Activated CD8-positive, alpha-beta T cell treated with anti-CD3 and anti-CD28 coated beads for 36 hours (primary cell): ENCODE data around the gene PIM1. TPM values are rescaled to one million over a fixed set of nuclear protein-coding genes. Genes with fewer than 3 reads are reported as not detected.

Experiments used
- ATAC-seq: fragments of 200-7000 bp; cut with Tn5 transposase; one replicate; pipeline ENCODE4 v1.10.0; 2021; ENCODE audit warnings: mild to moderate bottlenecking, moderate library complexity
- CTCF ChIA-PET: fragments of 350-600 bp; sonication (Branson Sonifier 250); formaldehyde crosslinking; loops from one replicate; lab custom pipeline; 2021; ENCODE audit warnings: antibody characterized with exemption; lab: Charles Lee
- POLR2A ChIA-PET: fragments of 350-600 bp; sonication (Branson Sonifier 250); formaldehyde crosslinking; loops from one replicate; lab custom pipeline; 2021; ENCODE audit warnings: antibody characterized with exemption; lab: Charles Lee
- DNase-seq: peaks from one replicate; pipeline ENCODE4 v3.0.0-alpha.2; 2020
- H3K27ac Mint-ChIP-seq: one replicate; pipeline ENCODE4 v1.8.0; 2021; ENCODE audit warnings: mild to moderate bottlenecking, mixed read lengths
- H3K27me3 Mint-ChIP-seq: one replicate; pipeline ENCODE4 v1.8.0; 2021; ENCODE audit warnings: mixed read lengths
- H3K36me3 Mint-ChIP-seq: one replicate; pipeline ENCODE4 v1.8.0; 2021; ENCODE audit warnings: low read depth, mixed read lengths
- H3K4me1 Mint-ChIP-seq: one replicate; pipeline ENCODE4 v1.8.0; 2021; ENCODE audit warnings: low read depth, mixed read lengths
- H3K4me3 Mint-ChIP-seq: one replicate; pipeline ENCODE4 v1.8.0; 2021; ENCODE audit warnings: mild to moderate bottlenecking, moderate library complexity, mixed read lengths
- H3K9me3 Mint-ChIP-seq: one replicate; pipeline ENCODE4 v1.8.0; 2021; ENCODE audit warnings: mixed read lengths
- intact Hi-C: fragments of 100-400 bp; cut with micrococcal nuclease; formaldehyde crosslinking; loops from one replicate; pipeline ENCODE4 v1.10.0; 2022
- total RNA-seq, 2 experiments: library from RNA; stranded (reverse); gene quantifications; one replicate each; pipeline ENCODE4 v1.2.3, GENCODE V29; 2021
- TF ChIP-seq, protein P1 (sequence below): fragments of 200-600 bp; IDR thresholded peaks from one replicate; pipeline ENCODE4 v1.8.0; 2022; ENCODE audit warnings: antibody characterized with exemption, mild to moderate bottlenecking

The PIM1 gene
- total RNA-seq, 2 experiments from 2014 or later, result 293 to 305 TPM

DNA sequence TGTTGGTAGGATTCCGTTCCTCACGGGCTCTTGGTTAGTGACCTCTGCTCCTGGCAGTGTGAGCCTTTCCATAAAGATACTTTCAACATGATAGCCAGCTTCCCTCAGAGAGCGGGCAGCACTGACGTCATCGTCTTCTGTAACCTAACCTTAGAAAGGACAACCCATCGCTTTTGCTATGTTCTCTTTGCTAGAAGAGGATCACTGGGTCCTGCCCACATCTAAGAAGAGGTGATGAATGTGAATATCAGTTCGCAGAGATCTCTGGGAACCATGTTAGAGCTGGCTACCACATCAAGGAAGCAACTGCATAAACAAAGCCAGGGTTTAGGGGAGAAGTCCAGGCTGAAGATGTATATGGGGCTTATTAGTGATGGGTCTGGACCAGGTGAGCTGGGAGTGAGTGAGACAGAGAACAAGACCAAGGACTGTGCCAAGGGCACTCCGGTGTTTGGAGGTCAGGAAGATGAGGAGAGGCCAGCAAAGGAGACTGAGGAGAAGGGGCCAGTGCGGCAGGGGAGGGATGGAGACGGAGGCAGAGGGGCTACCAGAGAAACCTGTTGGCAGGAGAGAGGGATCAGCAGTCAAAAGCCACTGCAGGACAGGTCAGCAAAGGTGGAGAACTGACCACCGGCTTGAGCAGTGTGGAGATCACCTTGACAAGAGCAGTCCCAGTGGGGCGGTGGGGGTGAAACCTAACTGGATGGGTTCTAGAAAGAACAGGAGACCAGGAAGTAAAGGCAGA lies 39.7 kb downstream of the PIM1 start:
- Mint-ChIP-seq H3K27ac (peak overlapping the region; percentile 89), H3K36me3 (no peaks in the 10 kb centered on the region), H3K4me3 (peak overlapping the region; percentile 11), H3K4me1 (peaks cover 53% of the 10 kb centered on the region), H3K9me3 (no peaks in the 10 kb centered on the region), H3K27me3 (no peaks in the 10 kb centered on the region)
- TF ChIP-seq, protein P1, sequence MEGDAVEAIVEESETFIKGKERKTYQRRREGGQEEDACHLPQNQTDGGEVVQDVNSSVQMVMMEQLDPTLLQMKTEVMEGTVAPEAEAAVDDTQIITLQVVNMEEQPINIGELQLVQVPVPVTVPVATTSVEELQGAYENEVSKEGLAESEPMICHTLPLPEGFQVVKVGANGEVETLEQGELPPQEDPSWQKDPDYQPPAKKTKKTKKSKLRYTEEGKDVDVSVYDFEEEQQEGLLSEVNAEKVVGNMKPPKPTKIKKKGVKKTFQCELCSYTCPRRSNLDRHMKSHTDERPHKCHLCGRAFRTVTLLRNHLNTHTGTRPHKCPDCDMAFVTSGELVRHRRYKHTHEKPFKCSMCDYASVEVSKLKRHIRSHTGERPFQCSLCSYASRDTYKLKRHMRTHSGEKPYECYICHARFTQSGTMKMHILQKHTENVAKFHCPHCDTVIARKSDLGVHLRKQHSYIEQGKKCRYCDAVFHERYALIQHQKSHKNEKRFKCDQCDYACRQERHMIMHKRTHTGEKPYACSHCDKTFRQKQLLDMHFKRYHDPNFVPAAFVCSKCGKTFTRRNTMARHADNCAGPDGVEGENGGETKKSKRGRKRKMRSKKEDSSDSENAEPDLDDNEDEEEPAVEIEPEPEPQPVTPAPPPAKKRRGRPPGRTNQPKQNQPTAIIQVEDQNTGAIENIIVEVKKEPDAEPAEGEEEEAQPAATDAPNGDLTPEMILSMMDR, result no peak
- ChIA-PET CTCF (interaction anchor here (0.7 to 23.4 kb wide), 46 partner anchors 8 to 451 kb away, joined by 3 to 784 read pairs (median 5); partner anchors contain the start of genes C6orf89, MTCH1, PIM1 and PPIL1), POLR2A (interaction anchor here (0.6 to 11.8 kb wide), 17 partner anchors 11 to 191 kb away, joined by 3 to 222 read pairs (median 4); partner anchors contain the start of gene PIM1)
- intact Hi-C loops, result loop anchor here (1.0 to 10.0 kb wide), 5 partner anchors 37 to 445 kb away; partner anchors contain the start of gene C6orf89
- peak; percentile 85 for DNase-seq
- ATAC-seq, result peak; percentile 61

DNA sequence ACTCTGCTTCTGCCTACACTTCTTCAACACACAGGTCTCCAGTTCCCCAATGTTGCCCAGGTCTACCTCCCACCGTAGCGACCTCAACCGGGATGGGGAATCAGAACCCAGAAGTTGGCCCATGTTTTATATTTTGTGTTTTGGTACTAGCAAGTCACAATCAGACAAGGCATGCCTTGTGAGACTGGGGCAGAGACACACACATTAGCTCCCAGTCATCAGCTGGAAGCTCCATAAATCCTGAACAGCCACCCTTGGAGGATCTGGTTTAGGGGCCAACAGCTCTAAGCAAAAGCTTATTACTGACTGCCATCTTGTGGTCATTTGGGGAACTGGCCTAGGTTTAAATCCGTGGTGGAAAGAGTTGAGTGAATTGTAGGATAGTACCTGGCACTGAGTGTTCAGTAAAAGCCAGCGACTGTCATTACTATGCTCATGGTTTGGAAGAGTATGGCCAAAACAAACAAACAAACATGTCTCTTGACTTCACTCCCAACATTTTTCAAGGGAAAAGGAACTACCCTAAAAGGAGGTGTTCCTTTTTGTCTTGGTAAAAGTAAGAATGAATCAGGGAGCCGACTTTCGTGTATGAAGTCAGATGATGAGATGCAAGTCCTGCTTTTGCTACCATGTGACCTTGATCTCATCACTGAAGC lies 40.5 kb downstream of the PIM1 start:
- H3K27me3 Mint-ChIP-seq, result no peaks in the 10 kb centered on the region
- H3K9me3 Mint-ChIP-seq, result no peaks in the 10 kb centered on the region
- CTCF ChIA-PET, result interaction anchor here (0.7 to 23.4 kb wide), 37 partner anchors 9 to 444 kb away, joined by 3 to 784 read pairs (median 6); partner anchors contain the start of genes C6orf89, MTCH1, PIM1 and PPIL1
- ATAC-seq, result peak; percentile 47
- intact Hi-C loops, result loop anchor here (1.0 to 10.0 kb wide), 2 partner anchors 192 to 446 kb away; no protein-coding TSS in a partner anchor
- no peaks in the 10 kb centered on the region for H3K36me3 Mint-ChIP-seq
- H3K27ac Mint-ChIP-seq, result peak overlapping the region; percentile 89
- no peak overlapping the region for H3K4me3 Mint-ChIP-seq
- POLR2A ChIA-PET, result interaction anchor here (0.8 to 11.8 kb wide), 11 partner anchors 13 to 192 kb away, joined by 3 to 222 read pairs (median 4); partner anchors contain the start of gene PIM1
- H3K4me1 Mint-ChIP-seq, result peaks cover 46% of the 10 kb centered on the region
- TF ChIP-seq, protein P1, result peak; percentile 97
- peak; percentile 87 for DNase-seq

DNA sequence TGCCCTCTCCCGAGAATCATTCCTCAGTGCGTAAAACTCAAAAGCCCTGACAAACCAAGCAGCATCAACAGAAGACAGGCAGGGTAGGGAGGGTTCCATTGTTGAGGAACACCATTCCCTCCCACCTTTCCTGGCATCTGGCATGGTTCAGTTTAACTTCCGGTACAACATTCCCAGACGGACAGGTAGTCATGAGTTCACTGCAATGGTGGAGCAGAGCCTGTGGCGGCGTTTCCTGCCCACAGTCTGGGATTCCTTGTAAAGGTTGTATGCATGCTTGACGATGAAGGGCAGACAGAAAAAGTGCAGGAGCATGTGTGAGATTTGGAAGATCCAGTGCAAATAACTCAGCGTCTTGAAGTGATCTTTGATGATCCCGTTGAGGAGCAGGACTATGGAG lies 42.3 kb downstream of the PIM1 start:
- H3K4me3 Mint-ChIP-seq, result no peak overlapping the region
- no peak overlapping the region for H3K27ac Mint-ChIP-seq
- H3K27me3 Mint-ChIP-seq, result no peaks in the 10 kb centered on the region
- intact Hi-C loops, result loop anchor here (10.0 kb wide), 1 partner anchor 447 kb away; no protein-coding TSS in a partner anchor
- CTCF ChIA-PET, result interaction anchor here (0.9 to 23.4 kb wide), 5 partner anchors 39 to 327 kb away, joined by 3 to 784 read pairs (median 33); partner anchors contain the start of gene PIM1
- H3K9me3 Mint-ChIP-seq, result no peaks in the 10 kb centered on the region
- POLR2A ChIA-PET, result interaction anchor here (1.0 to 1.3 kb wide), 3 partner anchors 39 to 192 kb away, joined by 3 to 6 read pairs (median 5); no protein-coding TSS in a partner anchor
- peaks cover 30% of the 10 kb centered on the region for H3K4me1 Mint-ChIP-seq
- no peak for DNase-seq
- no peak for ATAC-seq
- H3K36me3 Mint-ChIP-seq, result no peaks in the 10 kb centered on the region
- TF ChIP-seq, protein P1, result no peak

DNA sequence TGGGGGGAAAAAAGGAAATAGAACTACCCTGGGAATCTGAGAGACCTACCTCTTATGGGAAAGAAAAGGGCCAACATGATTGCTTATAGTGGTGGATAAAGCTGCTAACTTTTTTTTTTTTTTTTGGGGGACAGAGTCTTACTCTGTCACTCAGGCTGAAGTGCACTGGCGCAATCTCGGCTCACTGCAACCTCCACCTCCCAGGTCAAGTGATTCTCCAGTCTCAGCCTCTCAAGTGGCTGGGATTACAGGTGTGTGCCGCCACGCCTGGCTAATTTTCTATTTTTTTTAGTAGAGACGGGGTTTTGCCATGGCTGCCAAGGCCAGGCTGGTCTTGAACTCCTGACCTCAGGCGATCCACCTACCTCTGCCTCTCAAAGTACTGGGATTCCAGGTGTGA lies 48.1 kb downstream of the PIM1 start:
- ATAC-seq, result no peak

More for the DNA sequence above, 48.1 kb downstream of the PIM1 start:
- no peaks in the 10 kb centered on the region for H3K9me3 Mint-ChIP-seq
- intact Hi-C loops, result loop anchor here (10.0 kb wide), 1 partner anchor 453 kb away; no protein-coding TSS in a partner anchor
- peaks cover 18% of the 10 kb centered on the region for H3K4me1 Mint-ChIP-seq
- DNase-seq, result no peak
- TF ChIP-seq, protein P1, result no peak
- H3K4me3 Mint-ChIP-seq, result no peak overlapping the region
- H3K36me3 Mint-ChIP-seq, result no peaks in the 10 kb centered on the region
- H3K27me3 Mint-ChIP-seq, result no peaks in the 10 kb centered on the region
- POLR2A ChIA-PET, result no interaction called here
- CTCF ChIA-PET, result interaction anchor here (23.4 kb wide), 1 partner anchor 194 kb away, joined by 784 read pairs; no protein-coding TSS in a partner anchor
- no peak overlapping the region for H3K27ac Mint-ChIP-seq
